ENCODE data around the gene SLC24A2. TPM values are rescaled to one million over a fixed set of nuclear protein-coding genes. Genes with fewer than 3 reads are reported as not detected.

Gene SLC24A2
- total and polyA plus RNA-seq, 2 donors (not counting 1 experiment from before 2014, with no cell fraction given) = not detected

DNA sequence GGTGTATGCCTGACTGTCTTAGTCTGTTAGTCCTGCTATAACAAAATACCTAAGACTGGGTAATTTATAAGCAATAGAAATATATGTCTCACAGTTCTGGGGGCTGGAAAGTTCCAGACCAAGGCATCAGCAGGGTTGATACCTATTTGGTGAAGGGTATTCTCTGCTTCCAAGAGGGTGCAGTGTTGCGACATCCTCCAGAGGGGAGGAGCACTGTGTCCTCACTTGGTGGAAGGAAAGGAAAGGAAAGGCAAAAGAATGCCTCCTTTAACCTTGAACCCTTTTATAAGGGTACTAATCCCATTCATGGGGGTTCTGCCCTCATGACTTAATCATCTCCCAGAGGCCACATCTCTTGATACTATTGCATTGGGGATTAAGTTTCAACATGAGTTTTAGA, 42.0 kb upstream of the SLC24A2 start:
- POLR2A ChIA-PET = no interaction called here
- no peak overlapping the region for H3K4me2 ChIP-seq (replicated peaks; ENCODE audit: low read depth, low read length, poor library complexity, severe bottlenecking)

DNA sequence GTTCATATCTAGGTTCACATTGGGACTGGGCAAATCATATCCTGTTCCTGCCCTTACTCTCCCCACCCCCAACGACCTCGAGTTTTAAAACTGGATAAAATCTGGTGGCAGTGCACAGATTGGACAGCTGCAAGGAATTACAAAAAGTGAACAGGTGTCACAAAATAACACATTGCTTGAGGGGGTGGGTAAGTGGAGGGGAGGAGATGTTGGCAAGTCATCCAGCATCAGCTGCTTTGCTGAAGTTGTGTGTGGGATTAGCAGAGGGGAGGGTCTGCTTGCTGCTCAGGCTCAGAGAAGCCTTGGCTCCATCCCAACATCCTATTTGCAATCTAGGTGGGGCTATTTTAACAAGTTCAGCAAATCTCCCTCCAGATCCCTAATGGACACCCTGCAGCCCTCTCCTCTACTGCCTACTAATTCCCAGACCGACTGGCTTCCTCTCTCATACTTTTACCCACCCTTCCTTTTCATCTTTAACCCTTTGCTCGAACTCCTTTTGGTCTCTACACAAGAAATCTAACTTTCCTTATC, 39.8 kb upstream of the SLC24A2 start:
- Histone ChIP-seq H3K27ac (ENCODE audit: low read length in 2 of 2) (no peak overlapping the region), H3K4me2 (replicated peaks; ENCODE audit: low read depth, low read length, poor library complexity, severe bottlenecking) (no peak overlapping the region), H3K9ac (ENCODE audit: low read length) (no peak overlapping the region), H3K27me3 (replicated peaks in 1 of 4; ENCODE audit: control extremely low read depth in 1 of 4, control insufficient read depth in 3 of 4, insufficient read depth in 4 of 4, low read length in 3 of 4) (no peaks in the 10 kb centered on the region), H3K9me3 (ENCODE audit: control extremely low read depth in 1 of 3, control insufficient read depth in 2 of 3, insufficient read depth in 1 of 3, low read length in 2 of 3) (no peaks in the 10 kb centered on the region), H3K4me1 (ENCODE audit: control insufficient read depth in 2 of 2, insufficient read depth in 2 of 2, low read length in 2 of 2) (no peaks in the 10 kb centered on the region), H2AFZ (ENCODE audit: insufficient read depth, low read depth, low read length, poor library complexity, severe bottlenecking) (no peak overlapping the region), H4K20me1 (ENCODE audit: control insufficient read depth, insufficient read depth, low read length, poor library complexity, severe bottlenecking) (no peaks in the 10 kb centered on the region), H3K79me2 (ENCODE audit: control insufficient read depth, insufficient read depth, low read length) (no peaks in the 10 kb centered on the region), H3K36me3 (replicated peaks in 1 of 2; ENCODE audit: control extremely low read depth in 1 of 2, control insufficient read depth in 1 of 2, extremely low read depth in 1 of 2, insufficient read depth in 2 of 2, low read length in 1 of 2) (no peaks in the 10 kb centered on the region), H3K4me3 (ENCODE audit: control extremely low read depth in 1 of 5, extremely low read depth in 1 of 5, insufficient read depth in 1 of 5, low read depth in 2 of 5, low read length in 4 of 5) (no peak overlapping the region)
- H3K4me1 Mint-ChIP-seq = no peaks in the 10 kb centered on the region
- H3K27ac Mint-ChIP-seq = no peak overlapping the region
- no peak for DNase-seq
- 40% methylated on average over 2 of the region's 4 CpGs for WGBS (ENCODE audit: insufficient coverage)
- ATAC-seq (ENCODE audit: low read depth) = no peak
- H3K9me3 Mint-ChIP-seq (ENCODE audit: insufficient read depth) = no peaks in the 10 kb centered on the region
- intact Hi-C loops (cut with micrococcal nuclease) = no loop called here
- CTCF ChIA-PET = no interaction called here
- TF ChIP-seq EZH2 (IDR thresholded peaks at IDR 0.05; ENCODE audit: borderline replicate concordance, insufficient read depth, low read depth, low read length, poor library complexity, severe bottlenecking) (no peak), CTCF (IDR thresholded peaks at IDR 0.05) (no peak)
- POLR2A ChIA-PET = no interaction called here
- H3K4me3 Mint-ChIP-seq = no peak overlapping the region
- no peaks in the 10 kb centered on the region for H3K27me3 Mint-ChIP-seq

More for the DNA sequence above, 42.0 kb upstream of the SLC24A2 start:
- no peak overlapping the region for H3K4me3 Mint-ChIP-seq
- H3K27ac ChIP-seq (ENCODE audit: low read length in 2 of 2) = no peak overlapping the region
- H3K4me1 Mint-ChIP-seq = no peaks in the 10 kb centered on the region
- no peak for DNase-seq
- no peaks in the 10 kb centered on the region for H3K27me3 Mint-ChIP-seq
- no peaks in the 10 kb centered on the region for H3K36me3 ChIP-seq (replicated peaks in 1 of 2; ENCODE audit: control extremely low read depth in 1 of 2, control insufficient read depth in 1 of 2, extremely low read depth in 1 of 2, insufficient read depth in 2 of 2, low read length in 1 of 2)
- H4K20me1 ChIP-seq (ENCODE audit: control insufficient read depth, insufficient read depth, low read length, poor library complexity, severe bottlenecking) = no peaks in the 10 kb centered on the region
- H3K9ac ChIP-seq (ENCODE audit: low read length) = no peak overlapping the region
- CTCF ChIA-PET = no interaction called here
- no peaks in the 10 kb centered on the region for H3K79me2 ChIP-seq (ENCODE audit: control insufficient read depth, insufficient read depth, low read length)
- H3K4me1 ChIP-seq (ENCODE audit: control insufficient read depth in 2 of 2, insufficient read depth in 2 of 2, low read length in 2 of 2) = no peaks in the 10 kb centered on the region
- no peak overlapping the region for H3K4me3 ChIP-seq (ENCODE audit: control extremely low read depth in 1 of 5, extremely low read depth in 1 of 5, insufficient read depth in 1 of 5, low read depth in 2 of 5, low read length in 4 of 5)
- intact Hi-C loops (cut with micrococcal nuclease) = no loop called here
- TF ChIP-seq CTCF (IDR thresholded peaks at IDR 0.05) (no peak), EZH2 (IDR thresholded peaks at IDR 0.05; ENCODE audit: borderline replicate concordance, insufficient read depth, low read depth, low read length, poor library complexity, severe bottlenecking) (no peak)
- no peak overlapping the region for H2AFZ ChIP-seq (ENCODE audit: insufficient read depth, low read depth, low read length, poor library complexity, severe bottlenecking)
- H3K9me3 Mint-ChIP-seq (ENCODE audit: insufficient read depth) = no peaks in the 10 kb centered on the region
- no peak overlapping the region for H3K27ac Mint-ChIP-seq
- H3K9me3 ChIP-seq (ENCODE audit: control extremely low read depth in 1 of 3, control insufficient read depth in 2 of 3, insufficient read depth in 1 of 3, low read length in 2 of 3) = no peaks in the 10 kb centered on the region
- no peak for ATAC-seq (ENCODE audit: low read depth)
- no CpG with 5 or more reads among the region's 1 CpG for WGBS (ENCODE audit: insufficient coverage)
- no peaks in the 10 kb centered on the region for H3K27me3 ChIP-seq (replicated peaks in 1 of 4; ENCODE audit: control extremely low read depth in 1 of 4, control insufficient read depth in 3 of 4, insufficient read depth in 4 of 4, low read length in 3 of 4)

Data from B cell (primary cell).